Neural progenitor cell (in vitro differentiated cells): Measurements from ENCODE around the gene ZNF146.
"Not testable (repeated sequence)": the region's sequence is repeated elsewhere in the genome, so short reads cannot be mapped to it uniquely, and the experiment has no call there.

Experiments
- EZH2 ChIP-seq: fragments of 200-600 bp; sonication (generic); IDR thresholded peaks from 2 replicates; pipeline ENCODE4 v1.6.1; 2017; ENCODE audit warnings: antibody characterized with exemption, mild to moderate bottlenecking, moderate library complexity
- TF ChIP-seq, protein P1 (sequence below): fragments of 200-600 bp; sonication (generic); IDR thresholded peaks from 2 replicates; pipeline ENCODE4 v1.5.1; 2017; ENCODE audit warnings: antibody characterized with exemption, mild to moderate bottlenecking

- not testable (repeated sequence) for TF ChIP-seq EZH2
- TF ChIP-seq, protein P1, sequence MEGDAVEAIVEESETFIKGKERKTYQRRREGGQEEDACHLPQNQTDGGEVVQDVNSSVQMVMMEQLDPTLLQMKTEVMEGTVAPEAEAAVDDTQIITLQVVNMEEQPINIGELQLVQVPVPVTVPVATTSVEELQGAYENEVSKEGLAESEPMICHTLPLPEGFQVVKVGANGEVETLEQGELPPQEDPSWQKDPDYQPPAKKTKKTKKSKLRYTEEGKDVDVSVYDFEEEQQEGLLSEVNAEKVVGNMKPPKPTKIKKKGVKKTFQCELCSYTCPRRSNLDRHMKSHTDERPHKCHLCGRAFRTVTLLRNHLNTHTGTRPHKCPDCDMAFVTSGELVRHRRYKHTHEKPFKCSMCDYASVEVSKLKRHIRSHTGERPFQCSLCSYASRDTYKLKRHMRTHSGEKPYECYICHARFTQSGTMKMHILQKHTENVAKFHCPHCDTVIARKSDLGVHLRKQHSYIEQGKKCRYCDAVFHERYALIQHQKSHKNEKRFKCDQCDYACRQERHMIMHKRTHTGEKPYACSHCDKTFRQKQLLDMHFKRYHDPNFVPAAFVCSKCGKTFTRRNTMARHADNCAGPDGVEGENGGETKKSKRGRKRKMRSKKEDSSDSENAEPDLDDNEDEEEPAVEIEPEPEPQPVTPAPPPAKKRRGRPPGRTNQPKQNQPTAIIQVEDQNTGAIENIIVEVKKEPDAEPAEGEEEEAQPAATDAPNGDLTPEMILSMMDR = not testable (repeated sequence)
These were observed 54.4 kb downstream of the ZNF146 start for GRCh38 chr19:36269295-36269694.
